Activated CD8-positive, alpha-beta T cell treated with anti-CD3 and anti-CD28 coated beads for 36 hours (primary cell): ENCODE results near the gene NR4A1. TPM values are rescaled to one million over a fixed set of nuclear protein-coding genes. Genes with fewer than 3 reads are reported as not detected.

Experiments used
- ATAC-seq: fragments of 200-7000 bp; cut with Tn5 transposase; one replicate; pipeline ENCODE4 v1.10.0; 2021; ENCODE audit warnings: mild to moderate bottlenecking, moderate library complexity
- CTCF ChIA-PET: fragments of 350-600 bp; sonication (Branson Sonifier 250); formaldehyde crosslinking; loops from one replicate; lab custom pipeline; 2021; ENCODE audit warnings: antibody characterized with exemption; lab: Charles Lee
- POLR2A ChIA-PET: fragments of 350-600 bp; sonication (Branson Sonifier 250); formaldehyde crosslinking; loops from one replicate; lab custom pipeline; 2021; ENCODE audit warnings: antibody characterized with exemption; lab: Charles Lee
- DNase-seq: peaks from one replicate; pipeline ENCODE4 v3.0.0-alpha.2; 2020
- H3K27ac Mint-ChIP-seq: one replicate; pipeline ENCODE4 v1.8.0; 2021; ENCODE audit warnings: mild to moderate bottlenecking, mixed read lengths
- H3K27me3 Mint-ChIP-seq: one replicate; pipeline ENCODE4 v1.8.0; 2021; ENCODE audit warnings: mixed read lengths
- H3K36me3 Mint-ChIP-seq: one replicate; pipeline ENCODE4 v1.8.0; 2021; ENCODE audit warnings: low read depth, mixed read lengths
- H3K4me1 Mint-ChIP-seq: one replicate; pipeline ENCODE4 v1.8.0; 2021; ENCODE audit warnings: low read depth, mixed read lengths
- H3K4me3 Mint-ChIP-seq: one replicate; pipeline ENCODE4 v1.8.0; 2021; ENCODE audit warnings: mild to moderate bottlenecking, moderate library complexity, mixed read lengths
- H3K9me3 Mint-ChIP-seq: one replicate; pipeline ENCODE4 v1.8.0; 2021; ENCODE audit warnings: mixed read lengths
- CTCF ChIP-seq: fragments of 200-600 bp; IDR thresholded peaks from one replicate; pipeline ENCODE4 v1.8.0; 2022; ENCODE audit warnings: antibody characterized with exemption, mild to moderate bottlenecking
- intact Hi-C: fragments of 100-400 bp; cut with micrococcal nuclease; formaldehyde crosslinking; loops from one replicate; pipeline ENCODE4 v1.10.0; 2022
- total RNA-seq, 2 experiments: library from RNA; stranded (reverse); gene quantifications; one replicate each; pipeline ENCODE4 v1.2.3, GENCODE V29; 2021

The NR4A1 gene
- total RNA-seq, 2 experiments from 2014 or later: 120 to 128 TPM

- no peak for ATAC-seq
- no peaks in the 10 kb centered on the region for H3K27me3 Mint-ChIP-seq
- no peak overlapping the region for H3K27ac Mint-ChIP-seq
- ChIA-PET POLR2A (interaction anchor here (1.0 to 2.0 kb wide), 3 partner anchors 20 to 43 kb away, joined by 3 to 5 read pairs (median 3); partner anchors contain the start of gene ATG101), CTCF (interaction anchor here (1.1 to 18.1 kb wide), 7 partner anchors 12 to 94 kb away, joined by 3 to 602 read pairs (median 332); partner anchors contain the start of genes ATG101, NR4A1, SMIM41 and TAMALIN)
- no peak for TF ChIP-seq CTCF
- H3K4me1 Mint-ChIP-seq: peaks cover 32% of the 10 kb centered on the region
- H3K9me3 Mint-ChIP-seq: no peaks in the 10 kb centered on the region
- no peak overlapping the region for H3K4me3 Mint-ChIP-seq
- intact Hi-C loops: loop anchor here (5.0 kb wide), 2 partner anchors 40 to 95 kb away; partner anchors contain the start of gene ATG101
- H3K36me3 Mint-ChIP-seq: no peaks in the 10 kb centered on the region
- no peak for DNase-seq
Observed at GRCh38 chr12:52027085-52027843, 24.0 kb upstream of the NR4A1 start.

DNA sequence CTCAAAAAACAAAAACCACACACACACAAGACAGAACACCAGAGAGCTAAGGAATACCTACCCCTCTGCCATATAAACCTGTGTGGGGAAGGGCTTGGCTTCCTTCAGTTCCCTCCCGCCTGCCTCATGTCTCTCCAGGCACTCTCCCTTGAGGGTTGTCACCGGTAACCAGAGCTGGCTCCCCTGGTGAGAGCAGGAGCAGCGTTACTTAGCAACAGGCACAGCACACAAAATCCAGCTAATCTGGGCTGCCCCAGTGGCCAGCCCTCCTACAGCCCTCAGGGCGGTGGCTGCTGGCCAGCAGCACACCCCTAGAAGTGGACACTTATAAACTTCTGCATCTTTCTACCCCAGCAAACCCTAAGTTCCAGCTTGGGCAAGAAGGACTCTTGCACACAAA, 21.6 kb upstream of the NR4A1 start:
- CTCF ChIA-PET: interaction anchor here (1.1 to 19.6 kb wide), 7 partner anchors 6 to 91 kb away, joined by 3 to 602 read pairs (median 310); partner anchors contain the start of genes ATG101, NR4A1 and SMIM41
- H3K27me3 Mint-ChIP-seq: no peaks in the 10 kb centered on the region

GRCh38 chr12:52032446-52032803, 18.8 kb upstream of the NR4A1 start:
- peaks cover 41% of the 10 kb centered on the region for H3K4me1 Mint-ChIP-seq
- H3K27ac Mint-ChIP-seq: peak overlapping the region; percentile 84
- no peaks in the 10 kb centered on the region for H3K27me3 Mint-ChIP-seq
- CTCF ChIA-PET: interaction anchor here (0.7 to 19.6 kb wide), 11 partner anchors 9 to 611 kb away, joined by 3 to 602 read pairs (median 9); partner anchors contain the start of genes ATG101, NR4A1 and SMIM41
- ATAC-seq (no peak), DNase-seq (no peak)
- H3K36me3 Mint-ChIP-seq: no peaks in the 10 kb centered on the region
- POLR2A ChIA-PET: interaction anchor here (1.0 to 4.2 kb wide), 10 partner anchors 9 to 48 kb away, joined by 3 to 26 read pairs (median 5); partner anchors contain the start of genes ATG101, NR4A1 and TAMALIN
- no peaks in the 10 kb centered on the region for H3K9me3 Mint-ChIP-seq
- intact Hi-C loops: no loop called here
- TF ChIP-seq CTCF: no peak
- peak overlapping the region; percentile 75 for H3K4me3 Mint-ChIP-seq

More for the DNA sequence above, 21.6 kb upstream of the NR4A1 start:
- no peak overlapping the region for H3K27ac Mint-ChIP-seq
- ATAC-seq (no peak), DNase-seq (no peak)
- intact Hi-C loops: loop anchor here (5.0 kb wide), 2 partner anchors 38 to 93 kb away; partner anchors contain the start of gene ATG101
- H3K4me1 Mint-ChIP-seq: peaks cover 39% of the 10 kb centered on the region
- no peak overlapping the region for H3K4me3 Mint-ChIP-seq
- no peaks in the 10 kb centered on the region for H3K9me3 Mint-ChIP-seq
- TF ChIP-seq CTCF: no peak
- no peaks in the 10 kb centered on the region for H3K36me3 Mint-ChIP-seq
- POLR2A ChIA-PET: interaction anchor here (4.2 kb wide), 1 partner anchor 21 kb away, joined by 26 read pairs; the partner anchor contains the start of gene NR4A1

GRCh38 chr12:52032804-52033445, 18.3 kb upstream of the NR4A1 start:
- H3K27me3 Mint-ChIP-seq: no peaks in the 10 kb centered on the region
- POLR2A ChIA-PET: interaction anchor here (1.1 to 4.2 kb wide), 10 partner anchors 12 to 61 kb away, joined by 3 to 26 read pairs (median 5); partner anchors contain the start of genes ATG101, NR4A1 and TAMALIN
- H3K4me1 Mint-ChIP-seq: peaks cover 41% of the 10 kb centered on the region
- intact Hi-C loops: no loop called here
- H3K27ac Mint-ChIP-seq: peak overlapping the region; percentile 88
- ATAC-seq (peak; percentile 93), DNase-seq (peak; percentile 96)
- TF ChIP-seq CTCF: no peak
- CTCF ChIA-PET: interaction anchor here (0.7 to 19.6 kb wide), 11 partner anchors 9 to 612 kb away, joined by 3 to 602 read pairs (median 9); partner anchors contain the start of genes ATG101, NR4A1 and SMIM41
- H3K4me3 Mint-ChIP-seq: peak overlapping the region; percentile 75
- H3K9me3 Mint-ChIP-seq: no peaks in the 10 kb centered on the region
- peaks cover 1% of the 10 kb centered on the region for H3K36me3 Mint-ChIP-seq
